Uterus (tissue), 4 donors: Measurements from ENCODE around the gene MFSD12. TPM values are rescaled to one million over a fixed set of nuclear protein-coding genes. Genes with fewer than 3 reads are reported as not detected.

Experiments used
- DNase-seq, 2 donors: peaks; one replicate each; pipeline ENCODE4 v3.0.0-alpha.2; 2019 to 2020
- H3K27ac ChIP-seq, 2 donors: fragments of 200-600 bp; sonication (generic); 1 replicate in 1 of 2; 2 replicates in 1 of 2; pipeline ENCODE4 v1.5.1; 2016 to 2018
- H3K27me3 ChIP-seq, 2 donors: fragments of 200-600 bp; sonication (generic); one replicate each; pipeline ENCODE4 v1.5.1; 2018 to 2019; ENCODE audit warnings: control low read depth in 1 of 2
- H3K36me3 ChIP-seq, 2 donors: fragments of 200-600 bp; sonication (generic); one replicate each; pipeline ENCODE4 v1.5.1; 2019; ENCODE audit warnings: control low read depth in 1 of 2
- H3K4me1 ChIP-seq, 2 donors: fragments of 200-600 bp; sonication (generic); one replicate each; pipeline ENCODE4 v1.5.1; 2018 to 2019; ENCODE audit warnings: control low read depth in 1 of 2
- H3K4me3 ChIP-seq, 2 donors: fragments of 200-600 bp; sonication (generic); 1 replicate in 1 of 2; 2 replicates in 1 of 2; pipeline ENCODE4 v1.5.1; 2018 to 2019; ENCODE audit warnings: mild to moderate bottlenecking in 1 of 2
- H3K9me3 ChIP-seq, 2 donors: fragments of 200-600 bp; sonication (generic); one replicate each; pipeline ENCODE4 v1.5.1; 2019; ENCODE audit warnings: control low read depth in 1 of 2
- CTCF ChIP-seq, 4 experiments: fragments of 200-600 bp in 2 of 4; fragments of 450-650 bp in 2 of 4; sonication (generic) in 2 of 4; IDR thresholded peaks; one replicate each; pipeline ENCODE4 v1.5.1; 2016 to 2019; ENCODE audit warnings: antibody characterized with exemption in 4 of 4, mild to moderate bottlenecking in 2 of 4, moderate library complexity in 1 of 4
- POLR2A ChIP-seq, 2 donors: fragments of 450-650 bp; IDR thresholded peaks; one replicate each; pipeline ENCODE4 v1.6.1; 2016; ENCODE audit warnings: antibody characterized with exemption in 2 of 2, mild to moderate bottlenecking in 1 of 2, moderate library complexity in 1 of 2
- intact Hi-C: fragments of 100-400 bp; cut with DNase I; formaldehyde crosslinking; loops from one replicate; pipeline ENCODE4 v1.15.1; 2023; ENCODE audit warnings: low total_unique reads
- total RNA-seq, 4 donors: library from RNA; depleted of rRNA in 3 of 4; stranded (reverse); fragments of >200 nt in 3 of 4; gene quantifications; one replicate each; pipeline versions ENCODE4 v1.1.0 to v1.2.4, GENCODE V29; 2014 to 2023
- donor health status: DM: yes; HTN: yes; CAD: no.

The MFSD12 gene
- total RNA-seq, 4 donors from 2014 or later = 0.59 to 44.9 (median 38.9) TPM

- no peaks in the 10 kb centered on the region for H3K27me3 ChIP-seq
- DNase-seq = no peak
- H3K36me3 ChIP-seq = no peaks in the 10 kb centered on the region
- H3K9me3 ChIP-seq = no peaks in the 10 kb centered on the region
- intact Hi-C loops = no loop called here
- no peak overlapping the region for H3K4me3 ChIP-seq
- no peaks in the 10 kb centered on the region for H3K4me1 ChIP-seq
- TF ChIP-seq CTCF (IDR thresholded peaks at IDR 0.05) (no peak), POLR2A (IDR thresholded peaks at IDR 0.05) (no peak)
- no peak overlapping the region for H3K27ac ChIP-seq
Measured at GRCh38 chr19:3528539-3529211, 28.7 kb downstream of the MFSD12 start.

GRCh38 chr19:3528080-3528479 is 29.3 kb downstream of the MFSD12 start:
- Histone ChIP-seq H3K4me3 (no peak overlapping the region), H3K36me3 (no peaks in the 10 kb centered on the region), H3K27ac (no peak overlapping the region), H3K27me3 (no peaks in the 10 kb centered on the region), H3K9me3 (no peaks in the 10 kb centered on the region), H3K4me1 (no peaks in the 10 kb centered on the region)
- TF ChIP-seq CTCF (IDR thresholded peaks at IDR 0.05) (no peak), POLR2A (IDR thresholded peaks at IDR 0.05) (no peak)
- intact Hi-C loops = no loop called here
- DNase-seq = no peak

- no peak for TF ChIP-seq POLR2A (IDR thresholded peaks at IDR 0.05)
- TF ChIP-seq CTCF (IDR thresholded peaks at IDR 0.05) = no peak
- H3K4me3 ChIP-seq = no peak overlapping the region
- no peaks in the 10 kb centered on the region for H3K27me3 ChIP-seq
- no peak for DNase-seq
- no peaks in the 10 kb centered on the region for H3K4me1 ChIP-seq
- no peaks in the 10 kb centered on the region for H3K36me3 ChIP-seq
- H3K27ac ChIP-seq = no peak overlapping the region
- intact Hi-C loops = no loop called here
- no peaks in the 10 kb centered on the region for H3K9me3 ChIP-seq
Measured at GRCh38 chr19:3527238-3527910, 30.0 kb downstream of the MFSD12 start.

GRCh38 chr19:3526507-3527237 is 30.7 kb downstream of the MFSD12 start:
- no peak for DNase-seq
- Histone ChIP-seq H3K9me3 (no peaks in the 10 kb centered on the region), H3K4me3 (no peak overlapping the region), H3K27me3 (no peaks in the 10 kb centered on the region), H3K4me1 (no peaks in the 10 kb centered on the region), H3K27ac (no peak overlapping the region), H3K36me3 (no peaks in the 10 kb centered on the region)
- intact Hi-C loops = no loop called here
- TF ChIP-seq POLR2A (IDR thresholded peaks at IDR 0.05) = no peak
- no peak for TF ChIP-seq CTCF (IDR thresholded peaks at IDR 0.05)

GRCh38 chr19:3524904-3525451 is 32.4 kb downstream of the MFSD12 start:
- DNase-seq = no peak
- Histone ChIP-seq H3K27me3 (no peaks in the 10 kb centered on the region), H3K4me3 (no peak overlapping the region), H3K27ac (no peak overlapping the region), H3K9me3 (no peaks in the 10 kb centered on the region), H3K4me1 (no peaks in the 10 kb centered on the region), H3K36me3 (no peaks in the 10 kb centered on the region)
- TF ChIP-seq CTCF (IDR thresholded peaks at IDR 0.05) (no peak), POLR2A (IDR thresholded peaks at IDR 0.05) (no peak)
- intact Hi-C loops = no loop called here
